Epithelial cell of esophagus (primary cell): Measurements from ENCODE around the gene PCDHGB3.

Experiments used
- DNase-seq: peaks from one replicate; pipeline ENCODE4 v3.0.0; 2010; ENCODE audit warnings: low read depth
- H3K4me3 ChIP-seq: 2 replicates; pipeline ENCODE4 v1.5.1; 2011; ENCODE audit warnings: mild to moderate bottlenecking, low read length, control low read depth
- TF ChIP-seq, protein P1 (sequence below): IDR thresholded peaks from 2 replicates; pipeline ENCODE4 v1.5.1; 2011; ENCODE audit warnings: low read depth, mild to moderate bottlenecking, low read length, control low read depth, inconsistent platforms; ENCODE audit not compliant: insufficient read depth; ENCODE audit errors: missing control alignments

Gene PCDHGB3

DNA sequence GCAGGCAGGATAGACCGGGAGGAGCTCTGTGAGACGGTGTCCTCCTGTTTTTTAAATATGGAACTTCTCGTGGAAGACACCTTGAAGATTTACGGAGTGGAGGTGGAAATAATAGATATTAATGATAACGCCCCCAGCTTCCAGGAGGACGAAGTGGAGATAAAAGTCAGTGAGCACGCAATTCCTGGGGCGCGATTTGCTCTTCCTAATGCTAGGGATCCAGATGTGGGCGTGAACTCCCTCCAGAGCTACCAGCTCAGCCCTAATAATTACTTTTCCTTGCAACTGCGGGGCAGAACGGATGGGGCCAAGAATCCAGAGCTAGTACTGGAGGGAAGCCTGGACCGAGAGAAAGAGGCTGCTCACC, 51.4 kb downstream of the PCDHGB3 start:
- no peak for DNase-seq
- TF ChIP-seq, protein P1, sequence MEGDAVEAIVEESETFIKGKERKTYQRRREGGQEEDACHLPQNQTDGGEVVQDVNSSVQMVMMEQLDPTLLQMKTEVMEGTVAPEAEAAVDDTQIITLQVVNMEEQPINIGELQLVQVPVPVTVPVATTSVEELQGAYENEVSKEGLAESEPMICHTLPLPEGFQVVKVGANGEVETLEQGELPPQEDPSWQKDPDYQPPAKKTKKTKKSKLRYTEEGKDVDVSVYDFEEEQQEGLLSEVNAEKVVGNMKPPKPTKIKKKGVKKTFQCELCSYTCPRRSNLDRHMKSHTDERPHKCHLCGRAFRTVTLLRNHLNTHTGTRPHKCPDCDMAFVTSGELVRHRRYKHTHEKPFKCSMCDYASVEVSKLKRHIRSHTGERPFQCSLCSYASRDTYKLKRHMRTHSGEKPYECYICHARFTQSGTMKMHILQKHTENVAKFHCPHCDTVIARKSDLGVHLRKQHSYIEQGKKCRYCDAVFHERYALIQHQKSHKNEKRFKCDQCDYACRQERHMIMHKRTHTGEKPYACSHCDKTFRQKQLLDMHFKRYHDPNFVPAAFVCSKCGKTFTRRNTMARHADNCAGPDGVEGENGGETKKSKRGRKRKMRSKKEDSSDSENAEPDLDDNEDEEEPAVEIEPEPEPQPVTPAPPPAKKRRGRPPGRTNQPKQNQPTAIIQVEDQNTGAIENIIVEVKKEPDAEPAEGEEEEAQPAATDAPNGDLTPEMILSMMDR: no peak
- peak overlapping the region; percentile 45 for H3K4me3 ChIP-seq
